Activated CD8-positive, alpha-beta memory T cell treated with anti-CD3 and anti-CD28 coated beads for 1 hour (primary cell): ENCODE data around the gene NFYB.
"Not testable (repeated sequence)": the region's sequence is repeated elsewhere in the genome, so short reads cannot be mapped to it uniquely, and the experiment has no call there.

Experiments
- DNase-seq, 2 donors: peaks; one replicate each; pipeline ENCODE4 v3.0.0-alpha.2; 2020; ENCODE audit warnings: low read depth in 1 of 2; ENCODE audit errors: extremely low read depth in 1 of 2

Gene NFYB

DNA sequence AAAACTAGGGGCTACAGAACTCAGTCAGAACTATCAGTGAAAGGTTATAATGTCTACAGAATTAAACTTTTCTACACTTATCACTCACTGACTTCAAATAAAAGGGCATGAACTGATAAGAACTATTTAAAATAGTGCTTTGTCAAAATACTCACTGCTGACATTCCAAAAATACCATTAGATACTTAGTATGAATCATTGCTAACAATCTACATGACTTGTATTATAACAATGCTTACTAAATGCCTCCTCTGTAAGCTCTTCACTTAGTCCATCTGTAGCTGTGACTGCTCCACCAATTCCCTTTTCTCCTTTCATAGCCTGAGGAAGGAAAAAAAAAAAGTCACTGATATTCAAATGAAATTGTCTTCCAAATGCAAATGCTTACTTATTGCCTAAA lies 17.0 kb downstream of the NFYB start:
- no peak for DNase-seq

GRCh38 chr12:104115587-104115975 lies 22.4 kb downstream of the NFYB start:
- DNase-seq, result no peak

GRCh38 chr12:104114834-104115586 lies 23.0 kb downstream of the NFYB start:
- not testable (repeated sequence) for DNase-seq

DNA sequence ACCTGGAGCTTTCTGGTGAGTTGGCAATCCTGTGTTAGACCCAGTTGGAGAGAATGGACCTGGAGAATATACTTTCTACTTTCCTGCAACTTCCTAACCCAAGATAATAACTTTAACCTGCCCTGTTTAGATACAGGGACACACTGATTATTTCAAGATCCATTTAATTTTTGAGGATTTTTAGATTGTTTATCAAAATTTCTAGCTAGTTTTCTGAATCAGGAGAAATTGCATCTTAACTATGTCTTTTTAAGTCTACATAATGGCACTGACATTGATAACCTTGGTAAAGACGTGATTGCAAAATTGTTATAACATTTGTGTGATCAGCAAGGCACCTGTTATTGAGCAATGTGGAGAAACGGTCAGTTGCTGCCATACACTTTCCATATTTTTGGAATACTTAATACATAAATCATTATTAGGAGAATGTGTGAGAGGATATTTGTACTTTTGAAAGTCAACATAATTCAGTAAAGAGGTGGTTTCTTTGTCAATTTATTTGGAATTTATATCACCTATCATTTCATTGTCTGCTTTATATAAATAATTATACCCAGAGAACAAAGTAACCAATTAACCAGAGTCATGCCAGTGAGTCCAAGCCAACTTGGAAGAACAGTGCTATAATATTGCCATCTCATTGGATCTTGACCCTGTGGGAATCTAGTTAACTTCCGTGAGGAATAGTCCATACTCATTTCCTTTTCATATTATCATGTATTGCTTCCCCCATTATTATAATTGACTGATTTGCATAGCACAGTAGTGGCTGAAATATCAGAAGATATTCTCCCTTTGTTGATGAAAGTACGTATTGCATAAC lies 28.4 kb downstream of the NFYB start:
- no peak for DNase-seq

- peak; percentile 68 to 76 for DNase-seq
Observed at GRCh38 chr12:104108755-104109445, 29.1 kb downstream of the NFYB start.

DNA sequence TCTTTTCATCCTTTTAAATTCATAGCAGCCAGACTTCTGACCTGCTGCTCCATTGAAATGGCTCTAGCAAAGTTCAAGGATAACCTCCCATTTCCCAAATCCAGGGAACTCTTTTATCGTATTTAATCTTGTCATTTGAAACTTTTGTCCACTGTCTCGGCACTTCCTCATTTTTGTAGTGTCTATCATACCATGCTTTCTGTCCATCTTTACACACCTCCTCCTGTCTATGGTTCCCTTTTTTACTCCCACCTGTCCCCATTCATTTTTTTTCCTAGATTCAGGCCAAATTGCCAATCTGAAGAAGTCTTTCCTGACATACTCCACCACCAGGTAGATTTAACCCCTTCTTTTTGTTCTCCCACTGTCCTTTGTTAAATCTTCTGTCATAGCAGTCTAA lies 31.0 kb downstream of the NFYB start:
- no peak for DNase-seq

GRCh38 chr12:104105461-104105860 lies 32.5 kb downstream of the NFYB start:
- DNase-seq, result no peak

DNA sequence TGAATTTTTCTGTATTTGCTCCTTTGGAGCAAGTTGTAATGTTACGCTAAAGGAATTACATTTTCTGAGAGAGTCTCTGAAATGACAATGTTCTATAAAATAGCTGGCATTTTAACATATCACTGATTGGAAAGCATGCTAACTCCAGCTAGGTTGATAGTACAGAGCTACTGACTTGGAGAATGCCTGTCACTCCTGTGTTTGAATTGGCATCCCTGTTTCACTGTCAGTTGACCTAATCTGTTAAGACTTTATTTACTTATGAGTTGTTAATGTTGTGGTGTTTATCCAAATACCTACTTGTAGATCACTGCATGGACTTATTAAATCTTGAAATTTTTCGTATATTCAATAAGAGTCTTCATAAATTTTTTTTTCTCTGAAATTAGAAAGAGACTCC lies 40.1 kb downstream of the NFYB start:
- DNase-seq, result no peak

DNA sequence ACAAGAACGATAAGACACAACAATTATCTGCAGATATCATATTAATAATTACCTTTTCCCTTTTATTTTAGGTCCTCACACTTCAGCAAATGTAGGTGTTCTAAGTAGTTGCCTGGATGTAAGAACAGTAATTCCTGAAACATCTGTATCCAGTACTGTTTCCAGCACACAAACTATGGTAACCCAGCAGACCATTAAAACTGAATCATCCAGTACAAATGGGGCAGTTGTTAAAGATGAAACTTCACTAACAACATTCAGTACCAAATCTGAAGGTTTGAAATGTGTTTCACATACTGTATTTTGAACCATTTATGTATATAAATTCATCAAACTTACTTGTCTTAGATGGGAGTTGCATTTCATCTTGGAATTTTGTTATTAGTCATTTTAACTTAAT lies 42.7 kb downstream of the NFYB start:
- DNase-seq, result no peak

DNA sequence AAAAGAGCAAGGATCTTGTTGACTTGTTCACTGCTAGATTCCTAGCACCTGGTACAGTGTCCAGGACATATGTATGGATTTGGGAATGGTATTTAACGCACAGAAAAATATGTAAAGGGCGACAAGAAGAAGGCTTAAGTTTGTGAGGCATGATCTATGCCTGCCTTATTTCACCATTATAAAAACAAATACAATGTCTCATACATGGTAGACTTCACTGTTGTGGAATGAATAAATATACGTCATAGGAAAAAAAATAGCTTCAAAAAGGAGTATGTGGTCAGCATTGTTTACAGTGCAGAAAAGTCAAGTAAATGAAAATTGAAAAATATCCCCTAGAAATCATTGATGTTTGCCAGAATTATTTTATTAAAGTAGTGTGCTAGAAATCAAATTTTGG lies 43.7 kb downstream of the NFYB start:
- DNase-seq, result no peak

- no peak for DNase-seq
Observed at GRCh38 chr12:104091136-104091535, 46.9 kb downstream of the NFYB start.

DNA sequence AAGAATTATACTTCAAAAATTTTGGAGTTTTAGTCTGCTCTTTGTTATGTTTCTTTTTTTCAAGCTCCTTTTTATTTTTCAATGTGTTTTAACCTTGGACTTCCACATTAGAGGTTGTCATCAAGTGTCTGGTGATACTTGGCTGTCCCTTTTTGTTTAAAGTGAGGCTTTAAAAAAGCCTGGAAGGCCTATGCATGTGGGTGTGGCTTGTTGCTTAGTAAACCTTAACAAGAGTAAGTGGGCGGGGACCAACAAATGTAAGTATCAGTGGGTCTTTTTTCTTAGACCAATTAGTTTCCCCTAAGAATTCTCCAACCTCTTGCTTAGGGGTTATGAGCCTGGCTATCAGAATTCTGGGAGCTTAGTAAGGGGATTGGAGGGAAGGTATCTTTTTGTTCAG lies 47.3 kb downstream of the NFYB start:
- DNase-seq, result no peak

GRCh38 chr12:104083769-104084475 lies 54.1 kb downstream of the NFYB start:
- DNase-seq, result no peak

GRCh38 chr12:104080764-104081163 lies 57.2 kb downstream of the NFYB start:
- DNase-seq, result no peak

DNA sequence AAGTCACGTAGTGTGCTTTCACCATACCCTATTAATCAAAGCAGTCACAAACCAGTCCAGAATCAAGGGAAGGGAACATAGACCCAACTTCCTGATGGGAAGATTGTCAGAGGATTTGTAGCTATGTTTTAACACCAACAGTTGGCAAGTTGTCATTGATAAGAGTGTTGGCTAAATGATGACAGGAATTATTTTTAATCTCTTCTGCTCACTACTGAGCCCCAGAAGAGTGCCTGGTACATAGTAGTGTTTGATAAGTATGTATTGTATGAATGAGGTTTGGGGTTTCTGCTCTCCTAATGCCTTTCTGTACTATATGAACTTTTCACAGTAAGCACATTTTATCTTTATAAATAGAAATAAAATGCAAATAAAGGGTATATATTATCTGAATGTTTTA lies 59.0 kb downstream of the NFYB start:
- no peak for DNase-seq

- DNase-seq, result no peak
Observed at GRCh38 chr12:104073699-104074098, 64.3 kb downstream of the NFYB start.

GRCh38 chr12:104072099-104072498 lies 65.9 kb downstream of the NFYB start:
- no peak for DNase-seq
